GM21723 (cell line): ENCODE results near the gene APEH.

Experiments used
- ATAC-seq: cut with Tn5 transposase; IDR thresholded peaks from one replicate; pipeline ENCODE4 v1.9.1; 2021; ENCODE audit warnings: mild to moderate bottlenecking, moderate library complexity; ENCODE audit not compliant: unreplicated experiment

The APEH gene

DNA sequence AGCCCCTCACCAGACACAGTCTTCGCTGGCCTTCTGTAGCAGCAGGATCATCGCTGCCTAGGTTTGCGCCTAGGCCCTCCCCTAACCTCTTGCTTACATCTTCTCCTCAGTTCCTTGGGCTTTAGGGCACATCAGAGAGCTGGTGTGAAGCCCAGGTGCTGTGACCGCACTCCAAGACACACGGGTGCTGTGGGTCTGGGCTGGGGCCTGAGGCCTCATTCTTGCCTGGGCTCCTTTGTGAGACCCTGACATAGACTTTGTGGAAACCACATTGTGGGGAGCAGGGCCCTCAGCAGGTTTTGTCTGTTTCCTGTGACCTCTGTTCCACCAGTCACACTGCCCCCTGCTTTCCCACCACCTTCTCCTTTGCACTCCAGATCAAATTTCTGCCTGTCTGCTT, 37.3 kb downstream of the APEH start:
- no peak for ATAC-seq

DNA sequence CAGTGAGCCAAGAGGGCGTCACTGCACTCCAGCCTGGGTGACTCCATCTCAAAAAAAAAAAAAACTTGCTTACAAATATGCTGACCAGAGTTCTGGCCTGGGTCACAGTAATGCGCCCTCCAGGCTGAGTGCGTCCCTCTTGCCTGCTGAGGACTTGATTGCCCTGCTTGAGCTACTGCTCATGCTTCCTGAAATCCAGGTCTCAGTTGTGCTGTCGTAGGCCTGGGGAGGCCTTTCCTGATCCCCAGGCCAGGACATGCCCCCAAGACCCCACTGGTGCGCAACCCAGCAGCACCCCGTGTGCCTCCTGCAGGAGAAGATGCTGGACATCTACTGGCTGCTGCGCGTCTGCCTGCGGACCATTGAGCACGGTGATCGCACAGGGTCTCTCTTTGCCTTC, 38.0 kb downstream of the APEH start:
- ATAC-seq, result no peak

DNA sequence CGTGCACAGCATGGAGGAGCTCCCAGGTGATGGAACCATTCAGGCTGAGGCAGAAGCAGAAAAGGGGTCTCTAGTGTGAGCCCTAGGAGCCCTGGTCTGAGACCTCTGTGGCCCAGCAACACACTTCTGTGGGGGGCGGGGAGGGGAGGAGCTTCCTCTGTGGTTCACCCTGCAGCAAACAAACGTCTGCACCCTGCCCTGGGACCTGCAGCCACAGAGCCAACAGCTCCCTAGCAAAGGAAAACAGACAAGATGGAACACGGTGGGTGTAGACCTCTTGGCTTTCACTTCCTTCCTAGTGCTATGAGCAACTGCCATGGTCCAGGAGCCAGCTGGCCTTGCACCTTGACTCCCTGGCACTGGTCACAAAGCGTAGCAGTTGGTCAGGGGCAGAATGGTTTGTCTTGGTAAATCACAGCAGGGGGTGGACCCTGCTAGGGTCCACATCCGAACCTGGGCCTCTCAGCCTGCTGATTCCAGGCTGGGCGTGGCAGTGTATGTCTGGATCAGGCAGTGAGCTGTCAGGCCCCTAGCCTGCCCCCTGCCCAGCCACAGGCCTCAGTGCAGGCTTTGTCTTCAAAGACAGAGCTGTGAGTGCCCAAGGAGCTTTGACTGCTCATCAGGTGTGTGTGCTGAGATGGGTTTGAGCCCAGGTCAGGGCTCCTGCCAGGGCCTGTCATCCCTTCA, 38.6 kb downstream of the APEH start:
- ATAC-seq, result no peak

DNA sequence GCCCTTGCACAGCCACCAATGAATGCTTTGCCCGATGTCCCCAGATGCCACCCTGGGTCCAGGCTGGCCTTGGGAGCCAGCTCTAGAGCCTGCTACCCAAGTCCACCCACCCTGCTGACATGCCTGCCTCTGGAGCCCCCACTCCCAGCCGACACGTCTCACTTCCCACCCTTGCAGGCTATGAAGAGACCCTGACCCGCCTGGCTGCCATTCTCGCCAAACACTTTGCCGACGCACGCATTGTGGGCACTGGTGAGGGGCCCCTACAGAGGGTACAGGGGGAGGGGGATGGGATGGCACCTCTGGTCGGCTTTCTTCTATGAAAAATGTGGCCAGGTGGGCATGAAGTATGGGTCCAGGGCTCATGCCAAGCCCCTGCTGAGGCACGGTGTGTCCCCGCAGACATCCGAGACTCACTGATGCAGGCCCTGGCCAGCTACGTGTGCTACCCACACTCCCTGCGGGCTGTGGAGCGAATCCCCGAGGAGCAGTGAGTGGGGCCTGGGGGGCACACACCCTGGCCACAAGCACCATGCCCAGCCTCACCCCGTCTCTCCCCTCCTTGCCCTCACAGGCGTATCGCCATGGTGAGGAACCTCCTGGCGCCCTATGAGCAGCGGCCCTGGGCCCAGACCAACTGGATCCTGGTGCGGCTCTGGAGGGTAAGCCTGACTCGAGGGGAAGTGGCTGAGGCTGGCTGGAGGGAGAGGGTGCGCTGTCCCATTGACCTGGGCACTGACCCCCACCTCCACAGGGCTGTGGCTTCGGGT, 39.4 kb downstream of the APEH start:
- ATAC-seq, result no peak

DNA sequence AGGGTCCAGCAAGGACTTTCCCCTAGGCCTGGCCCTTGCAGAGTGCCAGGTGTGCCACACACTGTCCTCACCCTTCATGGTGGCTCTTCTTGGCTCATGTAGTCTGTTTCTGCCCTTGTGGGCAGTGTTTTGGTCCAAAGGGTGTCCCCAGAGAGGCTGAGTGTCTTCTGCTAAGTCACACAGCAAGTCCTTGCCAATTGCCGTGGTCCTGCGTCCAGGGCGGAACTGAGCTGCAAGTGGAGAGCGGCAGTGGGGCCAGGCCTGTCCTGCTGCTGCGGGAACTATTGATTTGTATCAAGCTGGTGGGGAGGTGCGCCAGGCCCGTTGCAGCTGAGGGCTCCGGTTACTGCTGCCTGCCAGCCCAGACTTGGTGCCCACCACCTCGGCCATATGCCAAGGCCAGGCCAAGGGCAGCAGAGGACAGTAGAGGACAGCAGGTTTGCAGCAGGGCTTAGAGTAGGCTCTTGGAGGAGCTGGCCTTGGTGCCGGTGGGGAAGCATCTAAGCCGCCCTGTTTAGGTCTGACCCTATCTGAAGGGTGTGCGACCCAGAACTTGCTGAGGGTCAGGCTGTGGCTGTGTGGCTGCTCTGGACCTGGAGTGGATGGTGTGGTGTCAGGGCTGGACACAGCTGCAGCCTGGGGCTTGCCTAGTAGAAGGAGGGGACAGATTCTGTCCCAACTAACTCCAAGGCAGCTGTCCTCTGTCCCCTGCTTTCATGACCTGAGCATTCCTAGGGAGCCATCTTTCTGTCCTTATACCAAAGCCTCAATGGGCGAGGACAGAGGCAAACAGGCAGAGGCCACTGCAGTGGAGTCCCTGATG, 40.8 kb downstream of the APEH start:
- ATAC-seq, result no peak

DNA sequence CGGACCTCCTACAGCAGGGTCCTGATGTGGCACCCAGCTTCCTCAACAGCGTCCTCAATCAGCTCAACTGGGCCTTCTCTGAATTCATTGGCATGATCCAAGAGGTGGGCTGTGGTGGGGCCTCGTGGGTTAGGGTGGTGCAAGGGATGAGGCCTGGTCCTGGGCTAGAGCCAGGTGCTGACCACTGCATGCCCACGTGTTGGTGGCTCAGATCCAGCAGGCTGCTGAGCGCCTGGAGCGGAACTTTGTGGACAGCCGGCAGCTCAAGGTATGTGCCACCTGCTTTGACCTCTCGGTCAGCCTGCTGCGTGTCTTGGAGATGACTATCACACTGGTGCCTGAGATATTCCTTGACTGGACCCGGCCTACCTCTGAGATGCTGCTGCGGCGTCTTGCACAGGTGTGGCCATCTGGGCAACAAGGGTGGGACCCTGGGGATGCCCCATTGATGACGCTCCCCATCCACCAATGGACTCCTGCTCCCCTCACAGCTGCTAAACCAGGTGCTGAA, 41.5 kb downstream of the APEH start:
- ATAC-seq, result no peak

DNA sequence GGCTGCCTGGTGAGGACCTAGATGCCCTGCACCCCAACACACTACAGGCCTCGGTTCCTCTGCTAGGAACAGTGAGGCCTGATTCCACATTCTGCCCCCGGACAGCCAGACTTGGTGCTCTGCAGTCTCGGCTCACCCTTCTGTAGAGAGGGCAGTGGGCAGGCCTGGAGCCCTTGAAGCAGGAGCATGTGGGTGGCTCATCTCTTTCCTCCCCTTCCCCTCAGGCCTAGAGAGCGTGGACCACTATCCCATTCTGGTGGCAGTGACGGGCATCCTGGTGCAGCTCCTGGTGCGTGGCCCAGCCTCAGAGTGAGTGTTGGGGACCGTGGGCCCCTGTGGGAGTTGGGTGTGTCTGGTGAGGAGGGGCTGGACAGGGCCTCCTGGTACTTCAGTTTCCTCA, 42.0 kb downstream of the APEH start:
- ATAC-seq, result no peak

DNA sequence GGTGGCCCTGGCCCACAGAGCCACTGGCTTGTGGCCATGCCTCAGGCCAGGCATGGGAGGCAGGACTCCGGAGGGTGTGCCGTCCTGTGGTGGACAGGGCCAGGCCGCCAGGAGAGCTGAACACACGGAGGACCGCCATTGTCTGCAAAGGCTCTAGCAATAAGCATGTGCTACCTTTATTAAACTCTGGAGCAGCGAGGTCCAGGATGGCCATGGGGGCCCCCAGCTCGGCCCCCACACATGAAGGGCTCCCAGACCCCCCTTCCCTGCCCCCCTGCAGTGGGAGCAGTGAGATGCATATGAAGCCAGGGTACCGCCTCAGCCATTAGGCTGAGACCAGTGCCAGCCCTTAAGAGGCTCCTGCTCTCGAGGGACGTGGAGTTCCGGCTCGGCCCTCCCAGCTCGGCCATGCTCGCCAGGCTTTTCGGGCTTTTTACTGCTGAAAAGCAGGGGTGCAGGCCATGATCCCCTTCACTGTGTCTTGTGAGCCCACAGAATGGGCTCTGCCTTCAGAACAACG, 42.6 kb downstream of the APEH start:
- no peak for ATAC-seq

DNA sequence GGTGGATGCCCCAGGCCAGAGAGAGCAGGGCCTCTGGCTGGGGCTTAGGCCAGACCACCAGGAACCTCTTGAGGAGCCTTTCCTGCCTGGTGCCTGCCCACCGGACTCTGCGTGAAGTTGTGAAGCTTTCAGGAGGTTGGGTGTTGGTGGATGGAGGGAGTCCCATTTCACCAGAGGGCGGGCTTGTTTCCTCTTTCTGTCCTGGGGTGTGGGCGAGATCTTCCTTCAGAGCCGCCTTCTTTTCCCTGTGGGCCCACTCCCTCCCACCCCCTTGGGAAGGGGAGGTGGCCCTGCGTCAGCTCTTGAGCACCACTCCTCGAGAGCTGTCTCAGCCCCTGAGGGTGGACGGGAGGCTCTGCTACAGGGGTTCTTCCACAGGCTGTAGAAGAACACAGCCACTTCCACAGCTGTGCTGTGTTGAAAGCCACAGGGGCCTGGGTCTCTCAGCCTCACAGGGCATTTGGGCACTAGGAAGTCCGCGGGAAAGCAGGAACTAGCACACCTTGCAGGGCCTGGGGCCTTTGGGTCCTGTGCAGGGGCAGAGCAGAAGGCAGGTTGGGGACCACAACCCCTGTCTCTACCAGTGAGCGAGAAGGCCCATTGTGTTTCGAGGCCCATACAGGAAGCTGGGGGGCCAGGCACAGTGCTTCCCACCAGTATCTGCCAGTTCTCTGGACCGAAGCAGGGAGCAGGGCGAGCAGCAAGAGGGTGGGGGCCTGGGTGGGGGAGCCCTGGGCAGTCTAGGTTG, 43.2 kb downstream of the APEH start:
- ATAC-seq, result no peak

DNA sequence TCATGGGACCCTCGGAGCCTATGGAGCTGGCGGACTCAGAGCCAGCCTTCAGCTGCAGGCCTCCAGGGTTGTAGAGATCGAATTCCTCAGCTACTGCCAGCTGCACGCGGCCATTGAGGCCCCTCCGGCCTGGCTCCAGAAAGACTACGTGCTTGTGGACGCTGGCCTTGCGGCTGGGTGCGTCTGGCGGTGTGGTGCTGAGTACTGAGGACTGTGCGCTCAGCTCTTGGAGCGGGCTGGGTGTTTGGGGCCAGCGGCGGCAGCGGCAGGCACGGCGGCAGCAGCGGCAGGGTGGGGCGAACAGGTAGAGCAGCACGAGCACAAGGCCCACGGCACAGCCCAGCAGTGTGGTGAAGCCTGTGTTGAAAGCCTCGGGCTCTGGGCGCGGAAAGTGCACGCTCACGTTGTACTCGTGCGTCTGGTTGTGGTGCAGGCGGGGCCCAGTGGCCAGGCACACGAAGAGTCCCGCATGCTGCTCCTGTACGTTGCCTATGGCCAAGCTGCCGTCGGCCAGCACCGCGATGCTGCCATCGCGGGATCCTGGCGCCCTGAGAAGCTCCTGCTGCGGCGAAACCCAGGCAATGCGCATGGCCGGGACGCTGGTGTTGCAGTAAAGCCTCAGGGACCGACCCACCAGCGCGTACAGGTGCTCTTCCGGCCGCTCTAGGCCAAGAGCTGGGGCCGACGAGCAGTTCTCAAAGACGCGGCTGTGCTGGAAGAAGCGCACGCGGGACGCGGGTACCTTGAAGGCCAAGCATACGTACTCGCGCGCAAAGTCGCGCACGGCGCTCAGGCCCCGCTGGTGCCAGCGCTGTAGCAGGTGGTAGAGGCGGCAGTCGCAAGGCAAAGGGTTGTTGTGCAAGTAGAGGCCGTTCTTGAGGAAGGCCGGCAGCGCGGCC, 44.1 kb downstream of the APEH start:
- no peak for ATAC-seq

DNA sequence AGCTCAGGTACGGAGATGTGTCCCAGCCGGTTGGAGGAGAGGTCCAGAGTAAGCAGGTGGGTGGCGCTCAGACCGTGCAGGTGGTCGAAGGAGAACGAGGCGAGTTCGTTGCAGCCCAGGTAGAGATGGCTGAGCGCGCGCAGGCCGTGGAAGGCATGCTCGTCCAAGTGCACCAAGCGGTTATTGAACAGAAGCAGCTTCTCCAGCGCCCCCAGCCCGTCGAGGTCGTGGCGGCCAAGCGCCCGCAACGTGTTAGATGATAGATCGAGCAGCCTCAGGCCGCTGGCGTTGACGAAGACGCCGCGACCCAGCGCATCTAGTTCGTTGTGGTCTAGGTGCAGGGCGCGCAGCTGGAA, 44.7 kb downstream of the APEH start:
- no peak for ATAC-seq

DNA sequence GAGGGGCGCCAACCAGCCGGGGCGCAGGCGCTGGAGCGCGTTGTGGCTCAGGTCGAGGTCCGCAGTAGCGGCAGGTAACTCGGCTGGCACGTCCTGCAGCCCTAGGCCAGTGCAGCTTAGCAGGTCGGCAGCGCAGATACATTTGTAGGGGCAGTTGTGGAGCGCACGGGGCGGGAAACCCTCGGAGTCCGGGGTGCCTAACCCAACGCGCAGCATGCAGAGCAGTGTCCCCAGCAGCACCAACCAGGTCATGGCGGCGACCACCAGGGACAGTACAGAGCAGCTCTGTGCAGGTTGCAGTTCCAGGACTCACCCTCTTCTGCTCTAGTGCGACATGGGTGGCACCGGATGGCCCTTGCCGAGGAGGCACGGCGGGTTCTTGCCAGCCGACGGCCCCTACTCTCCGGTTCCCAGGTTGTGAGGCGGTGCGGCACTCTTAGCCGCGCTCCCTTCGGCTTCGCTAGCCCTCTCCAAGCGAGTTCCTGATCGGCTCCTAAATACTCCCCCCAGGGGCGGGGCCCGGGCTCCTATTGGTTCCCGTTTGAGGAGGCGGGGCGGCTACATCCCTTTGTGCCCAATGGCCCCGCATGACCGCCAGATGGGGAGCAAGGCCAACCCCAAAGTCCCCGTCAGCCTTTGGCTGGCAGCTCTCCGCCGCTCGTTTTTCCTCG, 45.2 kb downstream of the APEH start, which contains the start of gene AMIGO3:
TSS of gene AMIGO3 (minus strand) at position 471 of the 671 bp plus-strand sequence. CDS start at position 252, 219 bp downstream.
- peak; percentile 50 for ATAC-seq

DNA sequence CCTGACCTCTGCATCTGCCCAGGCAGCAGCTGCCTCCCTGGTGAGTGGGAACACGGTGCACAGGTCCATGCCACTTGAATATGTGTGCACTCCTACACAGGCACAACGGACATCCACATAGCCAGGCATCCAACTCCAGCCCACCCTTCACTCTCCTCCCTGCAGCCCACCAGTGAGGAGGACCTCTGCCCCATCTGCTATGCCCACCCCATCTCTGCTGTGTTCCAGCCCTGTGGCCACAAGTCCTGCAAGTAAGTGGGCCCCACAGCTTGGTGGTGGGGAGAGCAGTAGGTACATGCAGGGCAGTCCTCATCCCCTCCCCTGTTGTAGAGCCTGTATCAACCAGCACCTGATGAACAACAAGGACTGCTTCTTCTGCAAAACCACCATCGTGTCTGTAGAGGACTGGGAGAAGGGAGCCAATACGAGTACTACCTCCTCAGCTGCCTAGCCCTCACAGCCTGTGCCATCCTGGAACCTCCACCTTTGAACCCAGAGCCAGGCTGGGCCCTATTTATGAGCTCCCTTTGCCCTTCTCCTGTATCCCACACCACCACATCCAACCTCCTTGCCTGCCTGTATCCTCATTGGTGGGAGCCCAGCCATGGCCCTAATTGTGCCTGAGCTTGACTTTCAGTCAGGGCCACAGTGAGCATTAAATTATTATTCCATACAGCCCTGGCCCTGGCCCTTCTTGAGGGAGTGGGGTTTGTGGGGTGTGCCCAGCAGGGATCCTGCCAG, 46.9 kb downstream of the APEH start:
- no peak for ATAC-seq

DNA sequence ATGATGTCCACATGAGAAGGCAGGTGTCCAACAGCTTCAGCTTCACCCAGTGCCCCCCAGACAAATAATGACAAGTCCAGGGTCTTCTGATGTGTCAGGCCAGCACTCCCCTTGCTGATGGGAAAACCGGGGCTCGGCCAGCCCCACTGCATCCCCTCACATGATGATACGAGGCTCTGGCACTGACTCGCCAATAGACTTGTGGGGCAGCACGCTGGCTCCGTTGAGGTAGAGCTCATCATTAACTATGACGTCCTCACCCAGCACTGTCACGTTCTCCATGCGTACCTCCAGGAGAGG, 47.4 kb downstream of the APEH start:
- no peak for ATAC-seq

DNA sequence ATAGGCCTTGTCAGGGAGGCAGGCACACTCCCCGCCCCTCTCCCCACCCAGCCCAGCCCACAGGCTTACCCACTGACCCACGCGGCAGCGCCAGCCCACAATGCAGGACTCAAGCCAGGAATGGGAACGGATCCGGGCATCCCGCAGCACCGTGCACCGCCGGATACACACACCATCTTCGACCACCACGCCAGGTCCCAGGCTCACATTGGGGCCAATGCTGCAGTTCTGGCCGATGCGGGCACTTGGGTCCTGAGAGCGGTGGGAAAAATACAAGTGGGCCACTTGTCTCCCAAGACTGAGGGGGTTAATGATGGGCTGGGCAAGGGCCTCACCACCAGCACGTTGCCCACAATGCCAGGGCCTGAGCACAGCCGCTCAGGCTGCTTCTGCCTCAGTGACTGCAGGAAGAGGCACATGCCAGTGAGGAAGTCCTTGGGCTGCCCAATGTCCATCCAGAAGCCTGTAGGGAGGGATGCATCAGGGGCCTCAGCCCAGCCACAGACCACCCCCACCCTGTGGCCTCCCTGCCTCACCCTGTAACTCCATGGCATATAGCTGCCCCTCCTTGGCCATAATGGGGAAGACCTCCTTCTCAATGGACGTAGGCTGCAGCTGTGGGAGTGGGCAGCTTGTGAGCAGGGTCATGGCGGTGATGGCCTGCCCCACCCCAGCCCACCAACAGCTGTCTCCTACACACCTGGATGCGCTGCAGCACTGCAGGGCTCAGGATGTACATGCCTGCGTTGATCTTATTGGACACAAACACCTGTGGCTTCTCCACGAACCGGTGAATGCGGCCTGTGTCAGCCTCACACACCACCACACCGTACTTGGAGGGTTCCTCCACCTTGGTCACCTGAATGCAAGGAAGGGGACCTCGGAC, 48.0 kb downstream of the APEH start:
- no peak for ATAC-seq

DNA sequence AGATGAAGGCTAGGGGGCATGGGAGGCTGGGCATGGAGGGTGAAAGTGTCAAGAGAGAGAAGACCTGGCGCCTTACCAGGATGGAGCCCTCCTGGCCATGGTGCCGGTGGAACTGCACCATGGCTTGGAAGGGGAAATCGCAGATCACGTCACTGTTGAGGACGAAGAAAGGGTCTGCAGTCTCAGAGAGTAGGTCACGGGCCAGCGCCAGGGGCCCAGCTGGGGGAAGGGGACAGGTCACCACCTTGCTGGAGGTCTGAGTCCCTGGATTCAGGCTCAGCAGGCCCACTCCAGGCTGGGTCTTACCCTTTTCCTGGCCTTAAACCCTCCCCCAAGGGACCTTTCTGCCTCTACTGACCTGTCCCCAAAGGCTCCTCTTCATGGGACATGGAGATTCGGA, 48.7 kb downstream of the APEH start:
- ATAC-seq, result no peak

DNA sequence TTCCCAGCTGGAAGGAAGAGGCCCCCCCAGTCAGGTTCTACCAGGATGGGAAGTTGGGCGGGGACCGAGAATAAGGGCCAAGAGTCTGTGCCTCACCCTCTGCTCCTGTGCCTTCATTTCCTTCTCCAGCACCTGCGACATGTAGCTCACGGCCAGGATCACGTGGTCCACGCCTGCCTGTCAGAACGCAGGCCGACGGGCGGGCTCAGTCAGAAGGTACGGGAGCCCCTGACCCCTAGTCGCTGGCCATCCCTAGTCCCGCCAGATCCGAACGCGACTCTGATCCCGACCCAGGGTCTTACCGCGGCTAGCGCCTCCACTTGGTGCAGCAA, 49.1 kb downstream of the APEH start:
- ATAC-seq, result no peak
